ENCODE data around the gene TRAF6. TPM values are rescaled to one million over a fixed set of nuclear protein-coding genes. Genes with fewer than 3 reads are reported as not detected.

Gene TRAF6
- total and polyA plus RNA-seq, 2 experiments from 2014 or later, result 4.2 to 10.5 TPM

GRCh38 chr11:36449561-36450096 is 60.4 kb downstream of the TRAF6 start:
- no peak overlapping the region for H2AFZ ChIP-seq
- no peaks in the 10 kb centered on the region; the same call in 2 of the 3 replicates for H3K9me3 Mint-ChIP-seq
- H3K36me3 ChIP-seq (ENCODE audit: insufficient read depth), result no peaks in the 10 kb centered on the region
- ATAC-seq, result no peak
- DNase-seq (ENCODE audit: low spot score), result no peak
- H3K4me1 Mint-ChIP-seq, result peaks cover 18% of the 10 kb centered on the region; the same call in 2 of the 3 replicates
- no peak overlapping the region for H3K4me2 ChIP-seq
- peaks cover 4% of the 10 kb centered on the region; the same call in 1 of the 3 replicates for H3K36me3 Mint-ChIP-seq (ENCODE audit: low read depth)
- TF ChIP-seq STAT1 (IDR thresholded peaks at IDR 0.05; ENCODE audit: unreplicated experiment) (no peak), ZNF462 (CRISPR knock-in tag; IDR thresholded peaks at IDR 0.05) (no peak), REST (IDR thresholded peaks at IDR 0.05; ENCODE audit: unreplicated experiment) (no peak), EZH2 (IDR thresholded peaks at IDR 0.05; ENCODE audit: low read depth, unreplicated experiment) (no peak), ETS1 (IDR thresholded peaks at IDR 0.05) (no peak), CTCF (conservative IDR thresholded peaks at IDR 0.05; ENCODE audit: low read depth in 2 of 2) (no peak), CREB1 (CRISPR knock-in tag; IDR thresholded peaks at IDR 0.05; ENCODE audit: low read depth) (no peak), NANOG (IDR thresholded peaks at IDR 0.05; ENCODE audit: borderline replicate concordance) (no peak), ZNF114 (CRISPR knock-in tag; IDR thresholded peaks at IDR 0.05) (no peak), JUNB (IDR thresholded peaks at IDR 0.05; ENCODE audit: unreplicated experiment) (no peak), POLR2AphosphoS5 (IDR thresholded peaks at IDR 0.05; ENCODE audit: low read depth) (no peak), EZH2phosphoT487 (IDR thresholded peaks at IDR 0.05; ENCODE audit: unreplicated experiment) (no peak), ZNF331 (CRISPR knock-in tag; IDR thresholded peaks at IDR 0.05; ENCODE audit: low read depth) (no peak)
- no peaks in the 10 kb centered on the region for H3K9me2 ChIP-seq (ENCODE audit: insufficient read depth)
- H3K27ac Mint-ChIP-seq, result no peak overlapping the region
- no peaks in the 10 kb centered on the region for H3F3A ChIP-seq (replicated peaks; ENCODE audit: low read depth)
- H3K4me3 Mint-ChIP-seq, result no peak overlapping the region
- H3K27me3 ChIP-seq (ENCODE audit: insufficient read depth), result no peaks in the 10 kb centered on the region
- H3K4me3 ChIP-seq, result no peak overlapping the region
- H3K79me2 ChIP-seq (replicated peaks; ENCODE audit: insufficient read depth), result no peaks in the 10 kb centered on the region
- H3K27ac ChIP-seq (ENCODE audit: low read depth), result no peak overlapping the region
- no peaks in the 10 kb centered on the region for H4K20me1 ChIP-seq (replicated peaks; ENCODE audit: insufficient read depth)
- H3K4me1 ChIP-seq (ENCODE audit: insufficient read depth), result 0 out of 2 replicates have a peak, but pooled peaks cover 5% of the 10 kb centered on the region
- peaks cover 3% of the 10 kb centered on the region for H3K27me3 Mint-ChIP-seq (ENCODE audit: insufficient read depth, low read depth, poor library complexity)

Data from GM23338 (cell line).